ENCODE measurements around the gene BFSP2.
"Not testable (repeated sequence)": the region's sequence is repeated elsewhere in the genome, so short reads cannot be mapped to it uniquely, and the experiment has no call there.

The BFSP2 gene

GRCh38 chr3:133469140-133469731, 69.4 kb downstream of the BFSP2 start:
- Histone ChIP-seq H4K20me1 (ENCODE audit: insufficient read depth, low read length) (no peaks in the 10 kb centered on the region), H2AFZ (ENCODE audit: low read depth, low read length) (no peak overlapping the region), H3K4me1 (ENCODE audit: low read length) (peaks cover 57% of the 10 kb centered on the region), H3K27me3 (ENCODE audit: low read depth, low read length) (no peaks in the 10 kb centered on the region), H3K4me2 (ENCODE audit: low read length) (peak overlapping the region; percentile 6; the same call in 1 of the 2 replicates), H3K79me2 (ENCODE audit: low read length) (no peaks in the 10 kb centered on the region), H3K4me3 (ENCODE audit: low read length) (no peak overlapping the region), H3K9me3 (ENCODE audit: insufficient read depth, low read length) (peaks cover 3% of the 10 kb centered on the region; the same call in 1 of the 2 replicates), H3K27ac (ENCODE audit: low read length) (no peak overlapping the region), H3K36me3 (replicated peaks; ENCODE audit: low read depth, low read length) (no peaks in the 10 kb centered on the region), H3K9ac (ENCODE audit: low read length) (no peak overlapping the region)
- TF ChIP-seq, protein P1, sequence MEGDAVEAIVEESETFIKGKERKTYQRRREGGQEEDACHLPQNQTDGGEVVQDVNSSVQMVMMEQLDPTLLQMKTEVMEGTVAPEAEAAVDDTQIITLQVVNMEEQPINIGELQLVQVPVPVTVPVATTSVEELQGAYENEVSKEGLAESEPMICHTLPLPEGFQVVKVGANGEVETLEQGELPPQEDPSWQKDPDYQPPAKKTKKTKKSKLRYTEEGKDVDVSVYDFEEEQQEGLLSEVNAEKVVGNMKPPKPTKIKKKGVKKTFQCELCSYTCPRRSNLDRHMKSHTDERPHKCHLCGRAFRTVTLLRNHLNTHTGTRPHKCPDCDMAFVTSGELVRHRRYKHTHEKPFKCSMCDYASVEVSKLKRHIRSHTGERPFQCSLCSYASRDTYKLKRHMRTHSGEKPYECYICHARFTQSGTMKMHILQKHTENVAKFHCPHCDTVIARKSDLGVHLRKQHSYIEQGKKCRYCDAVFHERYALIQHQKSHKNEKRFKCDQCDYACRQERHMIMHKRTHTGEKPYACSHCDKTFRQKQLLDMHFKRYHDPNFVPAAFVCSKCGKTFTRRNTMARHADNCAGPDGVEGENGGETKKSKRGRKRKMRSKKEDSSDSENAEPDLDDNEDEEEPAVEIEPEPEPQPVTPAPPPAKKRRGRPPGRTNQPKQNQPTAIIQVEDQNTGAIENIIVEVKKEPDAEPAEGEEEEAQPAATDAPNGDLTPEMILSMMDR (IDR thresholded peaks at IDR 0.05; ENCODE audit: low read depth, low read length): no peak
- no peak for TF ChIP-seq EZH2phosphoT487 (IDR thresholded peaks at IDR 0.05; ENCODE audit: low read depth)

GRCh38 chr3:133472242-133472641, 72.4 kb downstream of the BFSP2 start:
- H3K4me3 ChIP-seq (ENCODE audit: low read length): peak overlapping the region; percentile 16; the same call in 1 of the 2 replicates

DNA sequence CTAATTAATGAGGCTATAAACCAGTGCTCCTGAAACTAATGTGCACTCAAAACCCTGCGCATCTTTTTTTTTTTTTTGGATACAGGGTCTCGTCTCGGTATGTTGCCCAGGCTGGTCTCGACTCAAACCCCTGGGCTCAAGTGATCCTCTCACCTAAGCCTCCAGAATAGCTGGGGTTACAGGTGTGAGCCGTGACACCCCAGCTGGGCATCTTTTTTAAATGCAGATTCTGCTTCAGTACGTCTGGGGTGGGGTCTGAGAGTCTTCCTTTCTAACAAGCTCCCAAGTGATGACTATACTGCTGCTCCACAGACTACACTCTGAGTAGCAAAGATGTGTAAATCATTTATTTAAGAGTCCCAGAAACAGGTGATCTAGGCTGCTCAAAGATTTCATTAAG, 73.0 kb downstream of the BFSP2 start:
- Histone ChIP-seq H3K4me3 (ENCODE audit: low read length) (no peak overlapping the region), H3K9me3 (ENCODE audit: insufficient read depth, low read length) (peaks cover under 1% of the 10 kb centered on the region; the same call in 1 of the 2 replicates), H3K27ac (ENCODE audit: low read length) (no peak overlapping the region), H4K20me1 (ENCODE audit: insufficient read depth, low read length) (no peaks in the 10 kb centered on the region), H3K4me2 (ENCODE audit: low read length) (peak overlapping the region; percentile 1; the same call in 1 of the 2 replicates), H3K9ac (ENCODE audit: low read length) (no peak overlapping the region), H3K4me1 (ENCODE audit: low read length) (peaks cover 71% of the 10 kb centered on the region), H3K27me3 (ENCODE audit: low read depth, low read length) (no peaks in the 10 kb centered on the region), H2AFZ (ENCODE audit: low read depth, low read length) (no peak overlapping the region), H3K79me2 (ENCODE audit: low read length) (no peaks in the 10 kb centered on the region), H3K36me3 (replicated peaks; ENCODE audit: low read depth, low read length) (no peaks in the 10 kb centered on the region)
- TF ChIP-seq EZH2phosphoT487 (IDR thresholded peaks at IDR 0.05; ENCODE audit: low read depth): no peak
- TF ChIP-seq, protein P1 (IDR thresholded peaks at IDR 0.05; ENCODE audit: low read depth, low read length): no peak

More at GRCh38 chr3:133472242-133472641, 72.4 kb downstream of the BFSP2 start:
- no peak overlapping the region for H3K9ac ChIP-seq (ENCODE audit: low read length)
- no peaks in the 10 kb centered on the region for H4K20me1 ChIP-seq (ENCODE audit: insufficient read depth, low read length)
- no peaks in the 10 kb centered on the region for H3K36me3 ChIP-seq (replicated peaks; ENCODE audit: low read depth, low read length)
- no peaks in the 10 kb centered on the region; the same call in 1 of the 2 replicates for H3K9me3 ChIP-seq (ENCODE audit: insufficient read depth, low read length)
- TF ChIP-seq, protein P1 (IDR thresholded peaks at IDR 0.05; ENCODE audit: low read depth, low read length): no peak
- no peak for TF ChIP-seq EZH2phosphoT487 (IDR thresholded peaks at IDR 0.05; ENCODE audit: low read depth)
- H3K4me1 ChIP-seq (ENCODE audit: low read length): peaks cover 70% of the 10 kb centered on the region
- no peak overlapping the region for H2AFZ ChIP-seq (ENCODE audit: low read depth, low read length)
- 0 out of 2 replicates have a peak overlapping the region, but pooled peaks have one; percentile 10 for H3K4me2 ChIP-seq (ENCODE audit: low read length)
- H3K27ac ChIP-seq (ENCODE audit: low read length): no peak overlapping the region
- no peaks in the 10 kb centered on the region for H3K27me3 ChIP-seq (ENCODE audit: low read depth, low read length)
- H3K79me2 ChIP-seq (ENCODE audit: low read length): no peaks in the 10 kb centered on the region

DNA sequence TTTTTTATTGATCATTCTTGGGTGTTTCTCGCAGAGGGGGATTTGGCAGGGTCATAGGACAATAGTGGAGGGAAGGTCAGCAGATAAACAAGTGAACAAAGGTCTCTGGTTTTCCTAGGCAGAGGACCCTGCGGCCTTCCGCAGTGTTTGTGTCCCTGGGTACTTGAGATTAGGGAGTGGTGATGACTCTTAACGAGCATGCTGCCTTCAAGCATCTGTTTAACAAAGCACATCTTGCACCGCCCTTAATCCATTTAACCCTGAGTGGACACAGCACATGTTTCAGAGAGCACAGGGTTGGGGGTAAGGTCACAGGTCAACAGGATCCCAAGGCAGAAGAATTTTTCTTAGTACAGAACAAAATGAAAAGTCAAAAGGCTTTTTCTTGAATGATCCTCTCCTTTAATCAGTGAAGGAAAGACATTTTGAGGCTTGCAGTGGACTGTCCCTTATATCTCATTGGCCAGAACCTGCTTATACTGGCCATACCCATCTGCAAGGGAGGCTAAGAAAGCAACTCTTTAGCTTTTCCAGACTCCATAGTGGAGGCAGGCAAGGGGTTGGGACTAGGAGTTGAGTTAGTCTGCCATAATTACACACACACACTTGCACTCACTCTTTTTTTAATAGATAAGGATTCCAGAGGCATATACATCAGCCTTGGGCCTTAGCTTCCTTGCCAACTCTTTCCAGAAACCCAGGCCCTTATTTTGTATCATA, 73.8 kb downstream of the BFSP2 start:
- not testable (repeated sequence) for H3K9me3 ChIP-seq (ENCODE audit: insufficient read depth, low read length); H3K36me3 ChIP-seq (replicated peaks; ENCODE audit: low read depth, low read length); H3K79me2 ChIP-seq (ENCODE audit: low read length); H4K20me1 ChIP-seq (ENCODE audit: insufficient read depth, low read length); H3K4me2 ChIP-seq (ENCODE audit: low read length); H3K27me3 ChIP-seq (ENCODE audit: low read depth, low read length); H3K9ac ChIP-seq (ENCODE audit: low read length); H2AFZ ChIP-seq (ENCODE audit: low read depth, low read length); H3K4me3 ChIP-seq (ENCODE audit: low read length); H3K27ac ChIP-seq (ENCODE audit: low read length)
- peaks cover 71% of the 10 kb centered on the region for H3K4me1 ChIP-seq (ENCODE audit: low read length)

Measured in OCI-LY3 (cell line).